ENCODE data around the gene ASRGL1.

The ASRGL1 gene

GRCh38 chr11:62393735-62394134, 56.5 kb downstream of the ASRGL1 start:
- TF ChIP-seq, protein P1, sequence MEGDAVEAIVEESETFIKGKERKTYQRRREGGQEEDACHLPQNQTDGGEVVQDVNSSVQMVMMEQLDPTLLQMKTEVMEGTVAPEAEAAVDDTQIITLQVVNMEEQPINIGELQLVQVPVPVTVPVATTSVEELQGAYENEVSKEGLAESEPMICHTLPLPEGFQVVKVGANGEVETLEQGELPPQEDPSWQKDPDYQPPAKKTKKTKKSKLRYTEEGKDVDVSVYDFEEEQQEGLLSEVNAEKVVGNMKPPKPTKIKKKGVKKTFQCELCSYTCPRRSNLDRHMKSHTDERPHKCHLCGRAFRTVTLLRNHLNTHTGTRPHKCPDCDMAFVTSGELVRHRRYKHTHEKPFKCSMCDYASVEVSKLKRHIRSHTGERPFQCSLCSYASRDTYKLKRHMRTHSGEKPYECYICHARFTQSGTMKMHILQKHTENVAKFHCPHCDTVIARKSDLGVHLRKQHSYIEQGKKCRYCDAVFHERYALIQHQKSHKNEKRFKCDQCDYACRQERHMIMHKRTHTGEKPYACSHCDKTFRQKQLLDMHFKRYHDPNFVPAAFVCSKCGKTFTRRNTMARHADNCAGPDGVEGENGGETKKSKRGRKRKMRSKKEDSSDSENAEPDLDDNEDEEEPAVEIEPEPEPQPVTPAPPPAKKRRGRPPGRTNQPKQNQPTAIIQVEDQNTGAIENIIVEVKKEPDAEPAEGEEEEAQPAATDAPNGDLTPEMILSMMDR (conservative IDR thresholded peaks at IDR 0.05; ENCODE audit: control insufficient read depth, insufficient read depth, low read depth, low read length): no peak
- no peak overlapping the region for H3K4me3 ChIP-seq (ENCODE audit: control insufficient read depth, low read depth, low read length)
- no peak for DNase-seq (ENCODE audit: low read depth)

DNA sequence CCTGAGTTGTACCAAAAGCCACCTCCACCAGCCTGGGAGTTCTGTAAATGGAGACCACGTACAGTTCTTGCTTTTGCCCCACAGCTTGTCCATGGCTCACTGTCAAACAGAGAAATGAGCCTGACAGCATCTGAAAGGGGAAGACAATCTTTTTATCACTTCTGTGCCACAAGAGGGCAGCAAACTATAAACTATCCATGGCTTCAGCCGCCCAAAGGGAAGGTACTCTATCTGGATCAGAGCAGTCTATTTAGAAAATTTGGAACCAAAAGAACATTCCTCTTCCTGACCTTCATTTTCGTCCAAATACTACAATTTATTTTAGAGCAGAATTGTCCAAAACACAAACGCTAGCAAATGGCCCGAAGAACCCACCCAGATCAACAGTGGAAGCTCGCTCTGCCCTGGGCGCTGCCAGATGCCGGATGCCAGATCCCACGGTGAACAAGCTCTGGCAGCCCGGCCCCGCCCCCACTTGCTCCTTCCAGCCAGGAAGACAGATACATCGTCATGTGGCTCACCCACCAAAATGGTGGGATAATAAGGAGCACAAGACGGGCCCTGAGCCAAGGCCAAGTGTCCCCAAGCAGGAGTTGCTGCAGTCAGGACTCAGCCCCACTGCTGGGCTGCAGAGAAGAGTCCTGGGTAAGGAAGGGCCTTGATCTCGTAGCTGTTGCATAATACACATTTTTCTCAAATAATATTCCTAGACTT, 57.7 kb downstream of the ASRGL1 start:
- peak; percentile 85 for DNase-seq (ENCODE audit: low read depth)
- TF ChIP-seq, protein P1 (conservative IDR thresholded peaks at IDR 0.05; ENCODE audit: control insufficient read depth, insufficient read depth, low read depth, low read length): peak; percentile 72
- peak overlapping the region; percentile 48 for H3K4me3 ChIP-seq (ENCODE audit: control insufficient read depth, low read depth, low read length)

GRCh38 chr11:62395885-62396551, 58.8 kb downstream of the ASRGL1 start:
- H3K4me3 ChIP-seq (ENCODE audit: control insufficient read depth, low read depth, low read length): no peak overlapping the region
- no peak for DNase-seq (ENCODE audit: low read depth)
- TF ChIP-seq, protein P1 (conservative IDR thresholded peaks at IDR 0.05; ENCODE audit: control insufficient read depth, insufficient read depth, low read depth, low read length): no peak

- TF ChIP-seq, protein P1 (conservative IDR thresholded peaks at IDR 0.05; ENCODE audit: control insufficient read depth, insufficient read depth, low read depth, low read length): no peak
- no peak overlapping the region for H3K4me3 ChIP-seq (ENCODE audit: control insufficient read depth, low read depth, low read length)
- peak; percentile 66 for DNase-seq (ENCODE audit: low read depth)
Observed at GRCh38 chr11:62398011-62398994, 61.1 kb downstream of the ASRGL1 start.

- no peak for DNase-seq (ENCODE audit: low read depth)
- TF ChIP-seq, protein P1 (conservative IDR thresholded peaks at IDR 0.05; ENCODE audit: control insufficient read depth, insufficient read depth, low read depth, low read length): no peak
- no peak overlapping the region for H3K4me3 ChIP-seq (ENCODE audit: control insufficient read depth, low read depth, low read length)
Observed at GRCh38 chr11:62399172-62399877, 62.1 kb downstream of the ASRGL1 start.

DNA sequence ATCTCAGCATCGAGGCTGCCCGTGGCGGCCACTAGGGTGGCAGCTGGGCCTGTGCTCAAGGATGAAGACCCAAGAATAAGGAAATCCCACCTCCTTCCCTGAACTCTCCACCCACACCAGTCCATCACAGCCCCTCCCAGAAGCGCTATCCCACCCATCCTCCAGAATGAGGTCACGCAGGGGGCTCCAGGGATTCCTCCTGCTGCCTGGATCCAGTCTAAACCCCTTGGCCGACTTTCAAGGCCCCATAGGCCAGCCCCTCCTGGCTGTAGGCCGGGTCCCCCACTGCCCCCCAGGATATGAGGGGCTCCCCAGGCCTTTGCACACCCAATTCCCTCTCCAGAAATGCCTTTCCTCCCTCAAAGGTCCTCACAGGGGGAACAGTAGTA, 62.6 kb downstream of the ASRGL1 start:
- DNase-seq (ENCODE audit: low read depth): no peak
- TF ChIP-seq, protein P1 (conservative IDR thresholded peaks at IDR 0.05; ENCODE audit: control insufficient read depth, insufficient read depth, low read depth, low read length): no peak
- H3K4me3 ChIP-seq (ENCODE audit: control insufficient read depth, low read depth, low read length): no peak overlapping the region
